Stimulated activated CD4-positive, alpha-beta T cell treated with anti-CD3 and anti-CD28 coated beads, Interleukin-15, amount 100 ng/mL, for 1 hour (primary cell): ENCODE results near the gene FOXD4L1.
"Not testable (repeated sequence)": the region's sequence is repeated elsewhere in the genome, so short reads cannot be mapped to it uniquely, and the experiment has no call there.

Experiments used
- DNase-seq, 2 donors: peaks; one replicate each; pipeline ENCODE4 v3.0.0-alpha.2; 2020; ENCODE audit warnings: low read depth in 1 of 2, low spot score in 1 of 2

FOXD4L1 gene

DNA sequence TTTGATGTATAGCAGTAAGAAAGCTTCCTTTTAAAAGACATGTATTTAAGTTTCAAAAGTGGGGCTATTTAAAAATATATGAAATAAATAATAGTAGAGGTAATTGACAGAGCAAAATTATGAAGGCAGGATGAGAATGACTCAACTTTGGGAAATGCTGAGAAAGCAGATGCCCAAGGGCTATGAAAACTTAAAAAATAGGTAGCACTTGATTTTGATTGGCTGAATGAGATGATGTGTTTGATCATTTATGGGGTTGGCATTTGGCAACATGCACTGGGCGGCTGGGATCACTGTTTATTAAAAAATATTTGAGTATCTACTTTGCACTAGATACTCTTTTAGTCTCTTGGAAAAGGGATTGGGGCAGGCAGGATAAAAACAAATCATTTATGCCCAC is 26.5 kb downstream of the FOXD4L1 start:
- DNase-seq: not testable (repeated sequence)

GRCh38 chr2:113527350-113528045 is 29.0 kb downstream of the FOXD4L1 start:
- DNase-seq: not testable (repeated sequence)

DNA sequence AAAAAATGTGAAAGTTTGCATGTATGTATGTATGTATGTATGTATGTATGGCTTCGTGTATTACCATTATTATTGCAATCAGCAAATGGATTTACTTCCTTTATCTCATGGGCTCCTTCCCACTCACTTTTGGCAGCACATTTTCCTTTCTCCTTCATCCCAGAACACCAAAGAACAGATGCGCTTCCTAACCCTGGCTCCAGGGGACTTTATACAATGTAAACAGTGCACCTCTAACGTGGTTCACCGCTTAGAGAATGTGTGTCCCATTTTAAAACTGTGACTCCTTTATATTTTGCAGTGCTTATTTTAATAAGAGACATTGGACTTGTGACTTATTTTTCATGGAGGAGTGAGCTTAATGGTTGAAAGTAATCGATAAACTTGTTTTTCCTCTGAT is 29.7 kb downstream of the FOXD4L1 start:
- DNase-seq: not testable (repeated sequence)

GRCh38 chr2:113528904-113529303 is 30.4 kb downstream of the FOXD4L1 start:
- not testable (repeated sequence) for DNase-seq

DNA sequence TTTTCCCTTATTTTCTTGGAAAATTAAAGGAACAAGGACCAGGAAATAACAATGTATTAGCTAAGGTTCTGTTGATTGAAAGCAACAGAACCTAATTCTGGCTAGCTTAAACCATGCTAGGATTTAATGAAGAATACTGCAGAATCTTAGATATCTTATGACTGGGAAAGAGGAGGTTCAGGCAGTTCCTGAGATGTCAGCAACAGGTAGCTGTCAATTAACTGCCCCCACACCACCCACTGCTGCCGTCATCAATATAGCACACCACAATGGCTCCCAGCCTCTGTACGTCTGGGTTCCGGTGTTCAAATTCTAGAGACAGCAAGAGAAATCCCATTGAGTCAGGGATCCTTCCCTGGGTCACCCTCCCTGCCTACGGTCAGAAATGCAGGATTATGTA is 34.5 kb downstream of the FOXD4L1 start:
- not testable (repeated sequence) for DNase-seq

- not testable (repeated sequence) for DNase-seq
These were observed 38.1 kb downstream of the FOXD4L1 start for GRCh38 chr2:113536573-113536972.

- DNase-seq: not testable (repeated sequence)
These were observed 42.4 kb downstream of the FOXD4L1 start for GRCh38 chr2:113540834-113541203.

- DNase-seq: not testable (repeated sequence)
These were observed 42.9 kb downstream of the FOXD4L1 start for GRCh38 chr2:113541204-113541975.

DNA sequence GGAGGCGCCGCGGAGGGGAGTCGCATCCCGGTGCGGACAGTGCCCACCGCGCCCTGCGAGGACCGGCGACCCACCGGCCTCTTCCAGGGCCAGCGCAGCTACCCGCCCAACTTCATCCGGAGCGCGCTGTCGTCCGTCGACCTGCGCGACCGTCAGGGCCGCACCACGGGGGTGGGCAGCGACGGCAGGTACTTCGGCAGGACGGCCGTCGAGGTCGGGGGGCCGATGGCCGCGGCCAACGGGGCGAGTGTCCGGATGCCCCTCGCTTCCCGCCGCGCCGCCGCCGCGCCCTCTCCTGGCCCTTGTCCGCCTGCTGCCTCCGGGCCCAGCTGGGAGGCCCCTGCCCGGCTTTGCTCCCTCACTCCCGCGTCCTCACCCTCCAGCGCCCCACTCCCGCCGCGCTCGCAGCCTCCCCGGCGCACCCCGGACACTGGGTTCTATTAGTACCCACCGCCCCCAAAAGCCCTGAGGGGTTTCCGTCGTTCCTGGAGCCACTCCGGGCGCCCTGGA is 43.6 kb downstream of the FOXD4L1 start:
- not testable (repeated sequence) for DNase-seq

- DNase-seq: not testable (repeated sequence)
These were observed 44.1 kb downstream of the FOXD4L1 start for GRCh38 chr2:113542529-113542928.
